ENCODE data around the gene ANKRD23. TPM values are rescaled to one million over a fixed set of nuclear protein-coding genes. Genes with fewer than 3 reads are reported as not detected.
A peak's percentile ranks its signal among the peaks of the same experiment; 100 is the strongest.

ANKRD23 gene
- total and polyA plus RNA-seq, 2 of the 4 experiments (the other 2 are of a cell fraction): 0.54 to 1.5 TPM

GRCh38 chr2:96870626-96871255 is 26.9 kb upstream of the ANKRD23 start (continued):
- no peak for TF ChIP-seq BHLHE40 (IDR thresholded peaks at IDR 0.05; ENCODE audit: low read depth, low read length)

GRCh38 chr2:96869822-96870625 is 26.2 kb upstream of the ANKRD23 start, which contains the start of gene SEMA4C:
TSS of gene SEMA4C (minus strand) at chr2:96870080. CDS start at chr2:96867886, 2,194 bp downstream.
- Histone ChIP-seq H2BK120ac (ENCODE audit: low read depth, low read length) (peak within 1 kb of the TSS; percentile 46; the same call in 1 of the 2 replicates), H3K18ac (ENCODE audit: low read depth, low read length) (peak within 1 kb of the TSS; percentile 53; the same call in 1 of the 2 replicates), H4K20me1 (ENCODE audit: insufficient read depth, low read length) (peaks cover 30% of the 10 kb centered on the region), H3K14ac (replicated peaks; ENCODE audit: low read depth, low read length) (peak within 1 kb of the TSS; percentile 88; the same call in 1 of the 2 replicates), H2BK15ac (ENCODE audit: low read depth, low read length) (no peak within 1 kb of the TSS), H3K4me2 (ENCODE audit: low read depth, low read length) (peak within 1 kb of the TSS; percentile 52), H3K27ac (ENCODE audit: insufficient read depth, low read length) (peak within 1 kb of the TSS; percentile 88), H3K23ac (ENCODE audit: low read depth, low read length) (no peak within 1 kb of the TSS), H3K9ac (ENCODE audit: low read depth, low read length) (peak within 1 kb of the TSS; percentile 94), H2AFZ (replicated peaks; ENCODE audit: low read length, poor library complexity) (peak within 1 kb of the TSS; percentile 98), H2AK5ac (ENCODE audit: low read depth, low read length) (peak within 1 kb of the TSS; percentile 70; the same call in 1 of the 2 replicates), H3K56ac (ENCODE audit: extremely low read depth, insufficient read depth, low read length) (no peak within 1 kb of the TSS), H4K91ac (ENCODE audit: insufficient read depth, low read depth, low read length) (peak within 1 kb of the TSS; percentile 84), H3K9me1 (ENCODE audit: insufficient read depth, low read length) (no peaks in the 10 kb centered on the region; the same call in 1 of the 2 replicates), H2AK9ac (replicated peaks; ENCODE audit: low read depth, low read length, poor library complexity) (peak within 1 kb of the TSS; percentile 100), H3K4ac (ENCODE audit: low read depth, low read length) (peak within 1 kb of the TSS; percentile 94), H3K27me3 (ENCODE audit: control insufficient read depth, insufficient read depth, low read length) (no peaks in the 10 kb centered on the region), H3K9me3 (ENCODE audit: control insufficient read depth, insufficient read depth, low read length) (no peaks in the 10 kb centered on the region), H2BK20ac (ENCODE audit: low read depth, low read length) (no peak within 1 kb of the TSS), H3K36me3 (ENCODE audit: control insufficient read depth, insufficient read depth, low read length) (peaks cover 22% of the 10 kb centered on the region), H3K79me1 (ENCODE audit: low read depth in 1 of 2, low read length in 2 of 2) (peaks cover 5 to 35% of the 10 kb centered on the region in 2 experiments), H4K5ac (ENCODE audit: low read depth, low read length) (peak within 1 kb of the TSS; percentile 1; the same call in 1 of the 2 replicates), H3K4me3 (ENCODE audit: insufficient read depth, low read depth, low read length) (peak within 1 kb of the TSS; percentile 87), H2BK5ac (ENCODE audit: low read depth, low read length, poor library complexity, severe bottlenecking) (peak within 1 kb of the TSS; percentile 89), H3K4me1 (ENCODE audit: control insufficient read depth, insufficient read depth, low read length) (peaks cover 7% of the 10 kb centered on the region; the same call in 1 of the 2 replicates), H4K8ac (ENCODE audit: low read depth in 2 of 2, low read length in 2 of 2) (peak within 1 kb of the TSS; percentile 52 to 76; a peak in 2 of 4 replicates)
- dilution Hi-C loops (cut with HindIII; ENCODE audit: low sequenced_read_pairs, unreplicated experiment): no loop called here
- no TSS peak for BruUV-seq (replicated peaks)
- intact Hi-C loops (cut with micrococcal nuclease): loop anchor here (1.0 kb wide), 1 partner anchor 81 kb away; no protein-coding TSS in a partner anchor
- TF ChIP-seq POLR2A (IDR thresholded peaks at IDR 0.05; ENCODE audit: low read depth, low read length): peak; percentile 40
- TF ChIP-seq MXI1 (IDR thresholded peaks at IDR 0.05; ENCODE audit: borderline replicate concordance, low read depth, low read length): no peak
- peak; percentile 83; the same call in 1 of the 2 replicates for TF ChIP-seq MAZ (IDR thresholded peaks at IDR 0.05; ENCODE audit: borderline replicate concordance, low read depth, low read length)
- DNase-seq (no peak), ATAC-seq (ENCODE audit: low read depth) (peak; percentile 41)
- POLR2A ChIA-PET (ENCODE audit: unreplicated experiment): no interaction called here
- 3% methylated on average over 42 of the region's 93 CpGs; no CpG with 5 or more reads in 1 of the 2 experiments for WGBS, 2 experiments (ENCODE audit: extremely low coverage in 2 of 2, insufficient read length in 1 of 2)
- in situ Hi-C loops (cut with MboI; ENCODE audit: low sequenced_read_pairs): loop anchor here (25.0 kb wide), 1 partner anchor 242 kb away; the partner anchor contains the start of gene ANKRD36
- CTCF ChIA-PET: no interaction called here

Data from IMR-90 (cell line).